Esophagus muscularis mucosa (tissue), 3 donors: ENCODE results near the gene AP1S2.

Source experiments
- POLR2A ChIP-seq: fragments of 450-650 bp; IDR thresholded peaks from one replicate; pipeline ENCODE4 v1.6.1; 2017; ENCODE audit warnings: antibody characterized with exemption, moderate library complexity, mild to moderate bottlenecking, low read depth
- POLR2AphosphoS5 ChIP-seq, 2 donors: sonication (generic); formaldehyde crosslinking; IDR thresholded peaks; one replicate each; pipeline ENCODE4 v1.6.1; 2017; ENCODE audit warnings: antibody characterized with exemption in 2 of 2
- TF ChIP-seq, protein P1 (sequence below), 3 experiments: fragments of 200-600 bp in 2 of 3; fragments of 450-650 bp in 1 of 3; sonication (generic) in 2 of 3; IDR thresholded peaks; one replicate each; pipeline ENCODE4 v1.5.1; 2017 to 2019; ENCODE audit warnings: antibody characterized with exemption in 3 of 3, mild to moderate bottlenecking in 2 of 3, moderate library complexity in 1 of 3

DNA sequence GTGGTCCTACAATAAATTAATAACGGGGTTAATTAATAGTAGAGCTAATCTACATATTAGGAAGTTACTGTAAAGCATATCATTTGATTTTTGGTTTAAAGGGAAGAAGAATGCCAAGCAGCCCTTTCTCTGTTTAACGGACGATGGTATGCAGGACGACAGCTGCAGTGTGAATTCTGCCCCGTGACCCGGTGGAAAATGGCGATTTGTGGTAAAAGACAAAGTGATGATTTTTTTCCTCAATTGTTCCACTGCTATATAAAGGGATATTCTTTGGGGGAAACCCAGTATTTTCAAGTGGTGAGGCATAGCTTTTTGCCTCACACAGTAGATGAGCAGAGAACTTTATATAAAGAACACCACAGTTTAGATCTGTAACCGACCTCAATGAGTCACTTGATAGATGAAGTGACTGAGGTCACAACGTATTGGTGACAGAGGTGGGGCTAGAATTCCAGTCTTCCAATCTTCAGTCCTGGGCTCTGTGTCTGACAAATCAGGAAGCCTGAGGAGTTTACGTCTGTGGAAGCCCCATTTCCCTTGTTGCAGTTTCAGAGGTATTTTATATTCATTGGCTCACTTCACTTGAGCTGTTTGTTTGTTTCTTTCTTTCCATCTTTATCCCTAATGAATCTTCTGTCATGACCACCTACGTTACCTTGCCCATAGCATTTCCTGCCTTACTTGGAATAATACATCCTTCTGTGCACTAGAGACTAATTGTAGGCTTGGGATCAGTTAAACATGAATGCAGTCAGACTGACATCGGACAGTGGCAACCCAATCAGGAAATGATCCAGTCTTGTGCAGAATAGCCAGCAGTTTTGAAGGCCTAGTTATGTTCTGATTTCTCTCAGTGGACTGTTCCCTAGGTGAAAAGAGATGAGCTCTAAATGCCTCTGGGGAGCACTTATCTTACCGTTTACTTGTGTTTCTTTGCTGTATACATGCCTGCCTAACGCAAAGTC lies 34.2 kb downstream of the AP1S2 start:
- TF ChIP-seq, protein P1, sequence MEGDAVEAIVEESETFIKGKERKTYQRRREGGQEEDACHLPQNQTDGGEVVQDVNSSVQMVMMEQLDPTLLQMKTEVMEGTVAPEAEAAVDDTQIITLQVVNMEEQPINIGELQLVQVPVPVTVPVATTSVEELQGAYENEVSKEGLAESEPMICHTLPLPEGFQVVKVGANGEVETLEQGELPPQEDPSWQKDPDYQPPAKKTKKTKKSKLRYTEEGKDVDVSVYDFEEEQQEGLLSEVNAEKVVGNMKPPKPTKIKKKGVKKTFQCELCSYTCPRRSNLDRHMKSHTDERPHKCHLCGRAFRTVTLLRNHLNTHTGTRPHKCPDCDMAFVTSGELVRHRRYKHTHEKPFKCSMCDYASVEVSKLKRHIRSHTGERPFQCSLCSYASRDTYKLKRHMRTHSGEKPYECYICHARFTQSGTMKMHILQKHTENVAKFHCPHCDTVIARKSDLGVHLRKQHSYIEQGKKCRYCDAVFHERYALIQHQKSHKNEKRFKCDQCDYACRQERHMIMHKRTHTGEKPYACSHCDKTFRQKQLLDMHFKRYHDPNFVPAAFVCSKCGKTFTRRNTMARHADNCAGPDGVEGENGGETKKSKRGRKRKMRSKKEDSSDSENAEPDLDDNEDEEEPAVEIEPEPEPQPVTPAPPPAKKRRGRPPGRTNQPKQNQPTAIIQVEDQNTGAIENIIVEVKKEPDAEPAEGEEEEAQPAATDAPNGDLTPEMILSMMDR (IDR thresholded peaks at IDR 0.05), result no peak
- no peak for TF ChIP-seq POLR2AphosphoS5 (IDR thresholded peaks at IDR 0.05)
- TF ChIP-seq POLR2A, result no peak
